ENCODE data around the gene CLSTN2. TPM values are rescaled to one million over a fixed set of nuclear protein-coding genes. Genes with fewer than 3 reads are reported as not detected.

CLSTN2 gene
- total RNA-seq, 1 experiment from 2014 or later, result not detected

DNA sequence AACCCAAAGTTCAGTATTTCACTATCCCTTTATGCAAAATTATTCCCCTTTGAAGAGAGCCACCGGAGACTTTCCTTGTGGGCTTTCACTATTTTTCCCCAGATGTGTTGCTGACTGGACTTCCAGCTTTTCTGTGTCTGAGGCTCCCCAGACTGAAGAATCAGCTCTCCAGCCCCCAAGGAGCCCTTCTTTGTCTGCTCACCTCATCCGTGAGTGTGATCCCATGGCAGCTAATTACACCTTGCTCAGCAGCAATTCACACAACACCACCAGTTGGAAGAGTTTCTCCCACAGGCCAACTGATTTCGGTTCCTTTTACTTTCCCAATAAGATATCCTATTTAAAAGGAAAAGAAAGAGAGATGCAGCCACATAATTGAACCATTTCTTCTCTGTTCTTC lies 493.4 kb downstream of the CLSTN2 start:
- H3K9ac ChIP-seq (ENCODE audit: low read length), result no peak overlapping the region
- no peak for DNase-seq
- H3K4me3 ChIP-seq (ENCODE audit: low read length), result no peak overlapping the region
- ATAC-seq, result no peak
- H3K9me2 ChIP-seq (replicated peaks; ENCODE audit: low read length), result no peaks in the 10 kb centered on the region
- H3F3A ChIP-seq (ENCODE audit: low read length, unreplicated experiment), result no peaks in the 10 kb centered on the region
- no peaks in the 10 kb centered on the region for H3K9me3 ChIP-seq (ENCODE audit: low read length)
- POLR2A ChIA-PET (ENCODE audit: unreplicated experiment), result no interaction called here
- no peaks in the 10 kb centered on the region for H3K36me3 ChIP-seq (ENCODE audit: low read depth, low read length)
- peaks cover 4% of the 10 kb centered on the region; the same call in 1 of the 2 replicates for H3K27me3 ChIP-seq (ENCODE audit: low read length)
- no peaks in the 10 kb centered on the region for H4K20me1 ChIP-seq (ENCODE audit: low read length)
- CTCF ChIA-PET, result no interaction called here
- no peak overlapping the region for H2AFZ ChIP-seq (ENCODE audit: low read length)
- TF ChIP-seq, protein P1, sequence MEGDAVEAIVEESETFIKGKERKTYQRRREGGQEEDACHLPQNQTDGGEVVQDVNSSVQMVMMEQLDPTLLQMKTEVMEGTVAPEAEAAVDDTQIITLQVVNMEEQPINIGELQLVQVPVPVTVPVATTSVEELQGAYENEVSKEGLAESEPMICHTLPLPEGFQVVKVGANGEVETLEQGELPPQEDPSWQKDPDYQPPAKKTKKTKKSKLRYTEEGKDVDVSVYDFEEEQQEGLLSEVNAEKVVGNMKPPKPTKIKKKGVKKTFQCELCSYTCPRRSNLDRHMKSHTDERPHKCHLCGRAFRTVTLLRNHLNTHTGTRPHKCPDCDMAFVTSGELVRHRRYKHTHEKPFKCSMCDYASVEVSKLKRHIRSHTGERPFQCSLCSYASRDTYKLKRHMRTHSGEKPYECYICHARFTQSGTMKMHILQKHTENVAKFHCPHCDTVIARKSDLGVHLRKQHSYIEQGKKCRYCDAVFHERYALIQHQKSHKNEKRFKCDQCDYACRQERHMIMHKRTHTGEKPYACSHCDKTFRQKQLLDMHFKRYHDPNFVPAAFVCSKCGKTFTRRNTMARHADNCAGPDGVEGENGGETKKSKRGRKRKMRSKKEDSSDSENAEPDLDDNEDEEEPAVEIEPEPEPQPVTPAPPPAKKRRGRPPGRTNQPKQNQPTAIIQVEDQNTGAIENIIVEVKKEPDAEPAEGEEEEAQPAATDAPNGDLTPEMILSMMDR (conservative IDR thresholded peaks at IDR 0.05; ENCODE audit: low read depth, low read length), result no peak
- TF ChIP-seq EZH2 (IDR thresholded peaks at IDR 0.05; ENCODE audit: low read length, unreplicated experiment) (no peak), EZH2phosphoT487 (IDR thresholded peaks at IDR 0.05; ENCODE audit: borderline replicate concordance, low read length) (no peak)
- no peak overlapping the region for H3K4me2 ChIP-seq (ENCODE audit: low read length)
- H3K79me2 ChIP-seq (ENCODE audit: low read length), result no peaks in the 10 kb centered on the region
- H3K27ac ChIP-seq (ENCODE audit: low read length), result no peak overlapping the region
- intact Hi-C loops (cut with micrococcal nuclease), result no loop called here
- no TSS peak for BruUV-seq (replicated peaks)
- H3K4me1 ChIP-seq (ENCODE audit: insufficient read depth, low read length), result no peaks in the 10 kb centered on the region

- no peaks in the 10 kb centered on the region for H3K4me1 ChIP-seq (ENCODE audit: insufficient read depth, low read length)
- POLR2A ChIA-PET (ENCODE audit: unreplicated experiment), result no interaction called here
- H3K9me3 ChIP-seq (ENCODE audit: low read length), result no peaks in the 10 kb centered on the region
- H3F3A ChIP-seq (ENCODE audit: low read length, unreplicated experiment), result no peaks in the 10 kb centered on the region
- no peaks in the 10 kb centered on the region for H3K79me2 ChIP-seq (ENCODE audit: low read length)
- no peak overlapping the region for H2AFZ ChIP-seq (ENCODE audit: low read length)
- H3K4me3 ChIP-seq (ENCODE audit: low read length), result no peak overlapping the region
- CTCF ChIA-PET, result no interaction called here
- H3K36me3 ChIP-seq (ENCODE audit: low read depth, low read length), result no peaks in the 10 kb centered on the region
- TF ChIP-seq EZH2 (IDR thresholded peaks at IDR 0.05; ENCODE audit: low read length, unreplicated experiment), result no peak
- no peak for TF ChIP-seq EZH2phosphoT487 (IDR thresholded peaks at IDR 0.05; ENCODE audit: borderline replicate concordance, low read length)
- TF ChIP-seq, protein P1 (conservative IDR thresholded peaks at IDR 0.05; ENCODE audit: low read depth, low read length), result no peak
- DNase-seq, result no peak
- peaks cover 4% of the 10 kb centered on the region; the same call in 1 of the 2 replicates for H3K27me3 ChIP-seq (ENCODE audit: low read length)
- no peak overlapping the region for H3K4me2 ChIP-seq (ENCODE audit: low read length)
- no peaks in the 10 kb centered on the region for H3K9me2 ChIP-seq (replicated peaks; ENCODE audit: low read length)
- ATAC-seq, result no peak
- intact Hi-C loops (cut with micrococcal nuclease), result no loop called here
- H3K27ac ChIP-seq (ENCODE audit: low read length), result no peak overlapping the region
- BruUV-seq (replicated peaks), result no TSS peak
- H3K9ac ChIP-seq (ENCODE audit: low read length), result no peak overlapping the region
- H4K20me1 ChIP-seq (ENCODE audit: low read length), result no peaks in the 10 kb centered on the region
Observed at GRCh38 chr3:140429791-140430190, 494.8 kb downstream of the CLSTN2 start.

DNA sequence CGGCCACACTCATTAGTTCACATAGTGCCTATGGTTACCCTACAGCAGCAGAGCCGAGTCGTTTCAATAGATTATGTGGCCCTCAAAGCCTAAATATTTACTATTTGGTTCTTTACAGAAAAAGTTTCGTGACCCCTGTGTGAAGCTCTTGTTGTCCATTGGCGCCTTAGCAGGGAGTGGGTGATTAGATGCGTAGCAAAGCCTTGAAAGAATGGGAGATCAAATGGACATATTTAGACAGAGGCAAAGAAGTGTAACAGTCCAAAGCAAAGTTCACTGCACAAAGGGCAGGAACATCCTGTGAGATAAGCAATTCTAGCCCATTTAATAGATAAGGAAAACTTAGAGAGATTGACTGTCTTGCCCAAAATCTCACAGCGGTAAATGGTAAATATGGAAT lies 495.5 kb downstream of the CLSTN2 start:
- Histone ChIP-seq H2AFZ (ENCODE audit: low read length) (no peak overlapping the region), H3K4me1 (ENCODE audit: insufficient read depth, low read length) (no peaks in the 10 kb centered on the region), H3K9ac (ENCODE audit: low read length) (no peak overlapping the region), H4K20me1 (ENCODE audit: low read length) (no peaks in the 10 kb centered on the region), H3F3A (ENCODE audit: low read length, unreplicated experiment) (no peaks in the 10 kb centered on the region), H3K27me3 (ENCODE audit: low read length) (peaks cover 4% of the 10 kb centered on the region; the same call in 1 of the 2 replicates), H3K4me3 (ENCODE audit: low read length) (no peak overlapping the region), H3K9me2 (replicated peaks; ENCODE audit: low read length) (no peaks in the 10 kb centered on the region), H3K9me3 (ENCODE audit: low read length) (no peaks in the 10 kb centered on the region), H3K4me2 (ENCODE audit: low read length) (no peak overlapping the region), H3K36me3 (ENCODE audit: low read depth, low read length) (no peaks in the 10 kb centered on the region), H3K79me2 (ENCODE audit: low read length) (no peaks in the 10 kb centered on the region), H3K27ac (ENCODE audit: low read length) (no peak overlapping the region)
- POLR2A ChIA-PET (ENCODE audit: unreplicated experiment), result no interaction called here
- BruUV-seq (replicated peaks), result no TSS peak
- CTCF ChIA-PET, result no interaction called here
- TF ChIP-seq EZH2phosphoT487 (IDR thresholded peaks at IDR 0.05; ENCODE audit: borderline replicate concordance, low read length) (no peak), EZH2 (IDR thresholded peaks at IDR 0.05; ENCODE audit: low read length, unreplicated experiment) (no peak)
- TF ChIP-seq, protein P1 (conservative IDR thresholded peaks at IDR 0.05; ENCODE audit: low read depth, low read length), result no peak
- intact Hi-C loops (cut with micrococcal nuclease), result no loop called here
- DNase-seq (no peak), ATAC-seq (no peak)

Data from PC-3 (cell line).